HFF-Myc (cell line): ENCODE results near the gene ENTPD1.

Source experiments
- DNase-seq: peaks from one replicate; pipeline ENCODE4 v3.0.0-alpha.2; 2011; ENCODE audit warnings: low read depth; ENCODE audit errors: extremely low read depth
- H3K4me3 ChIP-seq: replicated peaks from 2 replicates; pipeline ENCODE4 v1.5.1; 2011; ENCODE audit warnings: low read depth, mild to moderate bottlenecking, control low read depth, low read length
- TF ChIP-seq, protein P1 (sequence below): IDR thresholded peaks from 2 replicates; pipeline ENCODE4 v1.5.1; 2012; ENCODE audit warnings: mild to moderate bottlenecking, low read depth, low read length, control low read depth; ENCODE audit errors: missing control alignments

The ENTPD1 gene

DNA sequence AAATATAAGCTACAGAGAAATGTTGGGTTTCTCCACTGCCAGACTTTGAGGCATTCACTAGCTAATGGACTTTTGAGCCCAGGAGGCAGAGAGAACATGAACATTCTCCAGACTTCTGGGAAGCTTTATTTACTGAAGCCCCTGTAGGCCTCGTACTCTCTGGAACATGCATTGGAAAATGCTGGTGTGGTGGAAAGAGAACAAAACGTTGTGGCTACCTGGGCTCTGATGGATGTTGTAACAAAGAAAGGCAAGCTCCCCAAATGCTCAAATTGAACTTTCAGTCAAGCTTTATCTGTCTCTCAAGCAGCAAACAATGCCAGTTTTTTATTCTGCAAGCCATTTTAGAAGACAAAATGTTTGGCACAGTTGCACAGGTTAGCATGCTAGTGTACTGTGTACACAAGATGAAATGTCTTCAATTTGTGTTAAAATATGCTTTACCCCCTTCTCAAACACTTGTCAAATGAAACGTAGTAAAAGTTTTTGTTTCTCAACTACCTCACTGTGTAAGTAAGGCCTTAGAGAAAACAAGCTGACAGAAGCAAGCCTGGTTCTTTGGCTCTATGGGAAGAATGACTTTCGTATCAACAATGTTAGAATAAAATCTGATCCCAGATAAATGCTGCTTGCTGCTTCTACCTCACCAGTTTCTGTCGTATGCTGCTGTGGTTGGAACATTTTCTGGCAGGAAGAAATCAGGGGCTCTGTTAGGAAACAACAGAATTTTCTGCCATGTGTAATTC lies 80.8 kb downstream of the ENTPD1 start:
- TF ChIP-seq, protein P1, sequence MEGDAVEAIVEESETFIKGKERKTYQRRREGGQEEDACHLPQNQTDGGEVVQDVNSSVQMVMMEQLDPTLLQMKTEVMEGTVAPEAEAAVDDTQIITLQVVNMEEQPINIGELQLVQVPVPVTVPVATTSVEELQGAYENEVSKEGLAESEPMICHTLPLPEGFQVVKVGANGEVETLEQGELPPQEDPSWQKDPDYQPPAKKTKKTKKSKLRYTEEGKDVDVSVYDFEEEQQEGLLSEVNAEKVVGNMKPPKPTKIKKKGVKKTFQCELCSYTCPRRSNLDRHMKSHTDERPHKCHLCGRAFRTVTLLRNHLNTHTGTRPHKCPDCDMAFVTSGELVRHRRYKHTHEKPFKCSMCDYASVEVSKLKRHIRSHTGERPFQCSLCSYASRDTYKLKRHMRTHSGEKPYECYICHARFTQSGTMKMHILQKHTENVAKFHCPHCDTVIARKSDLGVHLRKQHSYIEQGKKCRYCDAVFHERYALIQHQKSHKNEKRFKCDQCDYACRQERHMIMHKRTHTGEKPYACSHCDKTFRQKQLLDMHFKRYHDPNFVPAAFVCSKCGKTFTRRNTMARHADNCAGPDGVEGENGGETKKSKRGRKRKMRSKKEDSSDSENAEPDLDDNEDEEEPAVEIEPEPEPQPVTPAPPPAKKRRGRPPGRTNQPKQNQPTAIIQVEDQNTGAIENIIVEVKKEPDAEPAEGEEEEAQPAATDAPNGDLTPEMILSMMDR: no peak
- no peak overlapping the region for H3K4me3 ChIP-seq

DNA sequence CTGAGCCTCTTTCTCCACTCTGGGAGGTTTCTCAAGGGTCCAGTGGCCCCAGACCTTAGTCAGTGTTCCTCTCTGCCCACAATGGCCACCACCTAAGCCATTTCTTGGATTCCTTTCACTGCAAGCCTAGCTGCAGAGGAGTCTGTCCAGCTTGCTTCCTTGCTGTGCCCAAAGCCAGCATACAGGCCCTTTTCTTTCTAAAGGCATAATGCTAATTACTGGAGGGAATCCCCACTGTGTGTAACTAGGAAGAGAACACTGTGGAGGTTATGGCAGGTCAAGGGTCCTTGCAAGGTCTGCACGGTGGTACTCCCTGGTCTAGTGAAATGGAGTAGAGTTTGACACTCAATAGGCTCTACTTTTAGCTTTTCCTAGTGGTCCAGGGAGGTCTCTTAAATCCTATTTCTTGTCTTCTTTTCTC lies 81.4 kb downstream of the ENTPD1 start:
- DNase-seq: no peak
- TF ChIP-seq, protein P1: no peak
- no peak overlapping the region for H3K4me3 ChIP-seq

More for the DNA sequence above, 80.8 kb downstream of the ENTPD1 start:
- DNase-seq: no peak

DNA sequence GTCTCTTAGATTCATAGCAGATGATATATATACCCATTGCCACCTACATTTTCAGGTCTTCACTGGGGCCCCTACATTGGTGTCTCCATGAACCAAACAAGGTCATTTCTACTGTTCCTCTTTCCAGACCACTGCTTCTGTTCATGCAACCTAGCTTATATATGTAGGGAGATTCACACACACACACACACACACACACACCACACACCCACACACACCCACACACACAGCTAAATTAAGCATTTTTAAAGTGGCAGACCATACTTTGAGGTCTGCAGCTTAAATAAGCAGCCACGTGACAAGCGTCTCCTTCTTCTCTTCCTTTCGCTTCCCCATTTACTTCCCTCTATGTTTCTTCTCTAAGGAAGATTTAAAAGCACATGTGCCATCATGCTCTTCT lies 81.8 kb downstream of the ENTPD1 start:
- no peak overlapping the region for H3K4me3 ChIP-seq

DNA sequence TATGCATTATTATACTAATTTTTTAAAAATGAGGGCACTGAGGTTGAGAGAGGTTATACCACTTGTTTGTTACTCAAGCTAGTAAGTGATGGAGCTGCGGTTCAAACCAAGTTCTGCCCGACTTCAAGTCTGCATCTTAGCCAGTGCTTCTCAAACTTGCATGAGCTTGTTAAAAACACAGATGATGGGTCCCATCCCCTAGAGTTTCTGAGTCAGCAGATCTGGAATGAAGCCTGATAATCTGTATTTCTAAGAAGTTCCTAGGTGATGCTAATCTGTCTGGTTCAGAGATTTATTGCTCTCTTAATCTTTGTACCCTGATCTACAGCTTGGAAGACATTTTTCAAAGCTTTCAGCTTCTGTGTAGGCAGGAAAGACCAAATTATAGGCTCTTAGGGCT lies 84.2 kb downstream of the ENTPD1 start:
- no peak overlapping the region for H3K4me3 ChIP-seq
- no peak for DNase-seq
- TF ChIP-seq, protein P1: no peak

More for the DNA sequence above, 81.8 kb downstream of the ENTPD1 start:
- TF ChIP-seq, protein P1: no peak
- no peak for DNase-seq

DNA sequence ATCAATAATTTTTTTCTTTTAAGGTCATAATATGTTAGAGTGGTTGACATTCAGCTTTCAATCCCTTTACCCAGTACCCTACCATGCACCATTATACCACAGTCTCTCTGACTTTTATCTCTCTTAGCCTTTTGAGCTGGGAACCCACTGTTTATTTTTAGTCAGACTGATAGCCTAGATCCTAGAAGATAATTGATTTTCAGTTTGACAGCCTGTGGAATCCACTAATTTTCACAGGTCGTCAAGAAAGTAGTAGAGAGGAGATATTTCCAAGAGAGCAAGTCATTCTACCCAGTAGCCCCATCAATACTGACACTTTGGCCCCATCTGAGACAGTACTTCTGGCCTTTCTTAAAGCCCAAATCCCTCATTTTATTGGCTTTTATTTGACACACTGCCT lies 84.7 kb downstream of the ENTPD1 start:
- DNase-seq: no peak
- H3K4me3 ChIP-seq: no peak overlapping the region
- TF ChIP-seq, protein P1: no peak

DNA sequence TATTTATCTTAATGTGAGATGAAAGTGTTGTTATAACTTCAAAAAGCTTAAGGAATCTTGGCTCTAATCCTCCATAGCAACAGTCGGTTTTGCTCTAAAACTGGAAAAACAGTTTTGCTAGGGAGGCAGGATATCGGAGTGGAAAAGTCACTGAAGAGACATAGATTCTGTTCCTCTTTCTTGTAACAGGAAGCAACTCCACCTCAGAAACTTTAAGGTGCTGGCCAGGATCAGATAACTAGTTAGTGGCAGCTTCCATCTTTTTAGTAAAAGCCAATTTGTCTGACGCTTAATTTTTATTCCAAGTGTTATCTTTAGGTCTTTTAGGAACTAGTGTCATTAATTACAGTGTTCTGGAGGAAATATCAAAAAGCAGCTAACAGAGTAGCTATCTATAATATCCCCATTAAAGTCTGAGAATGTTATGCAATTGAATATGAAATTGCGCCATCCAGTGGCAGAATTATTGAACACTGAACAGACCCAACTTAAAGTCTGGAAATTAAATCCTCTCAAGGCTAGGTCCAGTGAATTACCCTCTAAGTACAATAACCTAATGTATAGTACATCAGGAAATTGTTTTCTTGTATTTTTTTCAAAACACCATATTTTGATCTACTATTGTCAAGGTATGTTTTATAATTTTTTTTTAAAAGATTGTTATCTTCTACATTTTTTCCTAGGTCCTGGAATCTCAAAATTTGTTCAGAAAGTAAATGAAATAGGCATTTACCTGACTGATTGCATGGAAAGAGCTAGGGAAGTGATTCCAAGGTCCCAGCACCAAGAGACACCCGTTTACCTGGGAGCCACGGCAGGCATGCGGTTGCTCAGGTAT lies 85.9 kb downstream of the ENTPD1 start:
- TF ChIP-seq, protein P1: peak; percentile 40
- no peak overlapping the region for H3K4me3 ChIP-seq

More for the DNA sequence above, 85.9 kb downstream of the ENTPD1 start:
- peak; percentile 46 for DNase-seq
